Cardiac muscle cell (in vitro differentiated cells and primary cell): Measurements from ENCODE around the gene ABHD8. TPM values are rescaled to one million over a fixed set of nuclear protein-coding genes. Genes with fewer than 3 reads are reported as not detected.
A peak's percentile ranks its signal among the peaks of the same experiment; 100 is the strongest.

Experiments
- DNase-seq, 2 donors: peaks; one replicate each; pipeline versions ENCODE4 v3.0.0 to v3.0.0-alpha.2; 2010 to 2017; ENCODE audit warnings: low read depth in 1 of 2, low spot score in 1 of 2
- H3K27ac ChIP-seq: fragments of 200-600 bp; sonication (generic); 2 replicates; pipeline ENCODE4 v1.5.1; 2016
- H3K27me3 ChIP-seq: fragments of 200-600 bp; sonication (generic); 2 replicates; pipeline ENCODE4 v1.6.0; 2016; ENCODE audit warnings: control low read depth
- H3K36me3 ChIP-seq: fragments of 200-600 bp; sonication (generic); 2 replicates; pipeline ENCODE4 v1.5.1; 2016; ENCODE audit warnings: control low read depth
- H3K4me1 ChIP-seq: fragments of 200-600 bp; sonication (generic); 2 replicates; pipeline ENCODE4 v1.8.1; 2017; ENCODE audit warnings: low read depth, mild to moderate bottlenecking, mixed run types
- H3K4me3 ChIP-seq: fragments of 200-600 bp; sonication (generic); 2 replicates; pipeline ENCODE4 v1.5.1; 2016; ENCODE audit warnings: mild to moderate bottlenecking
- H3K9me3 ChIP-seq: fragments of 200-600 bp; sonication (generic); 2 replicates; pipeline ENCODE4 v1.5.1; 2017; ENCODE audit warnings: low read depth, mild to moderate bottlenecking, control low read depth
- CTCF ChIP-seq: IDR thresholded peaks from 2 replicates; pipeline ENCODE4 v1.5.1; 2012; ENCODE audit warnings: low read depth, mild to moderate bottlenecking, low read length
- polyA plus RNA-seq: library from polyadenylated mRNA; unstranded; fragments of >200 nt; fragmentation: Nextera tagmentation; extraction: Ambion mirVana; gene quantifications from 2 replicates; pipeline ENCODE4 v1.2.1, GENCODE V29; 2016
- total RNA-seq: library from RNA; depleted of rRNA; stranded (reverse); fragments of >200 nt; gene quantifications from 2 replicates; pipeline ENCODE4 v1.2.3, GENCODE V29; 2016

The ABHD8 gene
- total and polyA plus RNA-seq, 2 experiments from 2014 or later = 38.1 to 50.6 TPM

GRCh38 chr19:17331045-17331558 is 27.9 kb upstream of the ABHD8 start:
- Histone ChIP-seq H3K27me3 (peaks cover 13% of the 10 kb centered on the region), H3K4me1 (peaks cover 4% of the 10 kb centered on the region), H3K9me3 (no peaks in the 10 kb centered on the region), H3K4me3 (no peak overlapping the region), H3K36me3 (no peaks in the 10 kb centered on the region), H3K27ac (no peak overlapping the region)
- no peak for TF ChIP-seq CTCF
- DNase-seq = no peak

GRCh38 chr19:17330262-17331044 is 27.2 kb upstream of the ABHD8 start:
- DNase-seq = no peak
- TF ChIP-seq CTCF = no peak
- H3K9me3 ChIP-seq = no peaks in the 10 kb centered on the region

GRCh38 chr19:17329366-17330261 is 26.4 kb upstream of the ABHD8 start:
- no peak overlapping the region for H3K4me3 ChIP-seq
- no peak overlapping the region for H3K27ac ChIP-seq
- peaks cover 4% of the 10 kb centered on the region for H3K4me1 ChIP-seq
- no peak for TF ChIP-seq CTCF
- H3K36me3 ChIP-seq = no peaks in the 10 kb centered on the region
- H3K9me3 ChIP-seq = no peaks in the 10 kb centered on the region
- peaks cover 13% of the 10 kb centered on the region for H3K27me3 ChIP-seq
- DNase-seq = no peak

More at GRCh38 chr19:17330262-17331044, 27.2 kb upstream of the ABHD8 start:
- H3K27me3 ChIP-seq = peaks cover 13% of the 10 kb centered on the region
- H3K4me1 ChIP-seq = peaks cover 4% of the 10 kb centered on the region
- no peak overlapping the region for H3K4me3 ChIP-seq
- H3K36me3 ChIP-seq = no peaks in the 10 kb centered on the region
- no peak overlapping the region for H3K27ac ChIP-seq

GRCh38 chr19:17328517-17329365 is 25.5 kb upstream of the ABHD8 start:
- no peak for DNase-seq
- H3K4me3 ChIP-seq = peak overlapping the region; percentile 48
- H3K4me1 ChIP-seq = peaks cover 4% of the 10 kb centered on the region
- no peak for TF ChIP-seq CTCF
- H3K27me3 ChIP-seq = peaks cover 13% of the 10 kb centered on the region
- no peaks in the 10 kb centered on the region for H3K9me3 ChIP-seq
- no peaks in the 10 kb centered on the region for H3K36me3 ChIP-seq
- no peak overlapping the region for H3K27ac ChIP-seq
